ENCODE data around the gene TTLL3. TPM values are rescaled to one million over a fixed set of nuclear protein-coding genes. Genes with fewer than 3 reads are reported as not detected.

Gene TTLL3
- total and polyA plus RNA-seq, 2 of the 13 experiments (the other 11 are each of a cell fraction or from before 2014, with no cell fraction given), result 9.5 to 51.2 TPM

GRCh38 chr3:9810433-9810770 is 340 bp downstream of the TTLL3 start (continued):
- TF ChIP-seq TMF1 (CRISPR knock-in tag; IDR thresholded peaks at IDR 0.05; ENCODE audit: low read depth), result no peak
- no peak for TF ChIP-seq CCDC6 (CRISPR knock-in tag; IDR thresholded peaks at IDR 0.05)
- TF ChIP-seq GATAD2A (CRISPR knock-in tag; IDR thresholded peaks at IDR 0.05), result no peak
- no peak for TF ChIP-seq SP2 (CRISPR knock-in tag; IDR thresholded peaks at IDR 0.05)

GRCh38 chr3:9810846-9811245 is 784 bp downstream of the TTLL3 start:
- no peaks in the 10 kb centered on the region for H3K79me2 ChIP-seq (ENCODE audit: insufficient read depth, low read length)
- H3K9me3 ChIP-seq (ENCODE audit: low read length), result no peaks in the 10 kb centered on the region
- no peaks in the 10 kb centered on the region for H4K20me1 ChIP-seq (ENCODE audit: insufficient read depth, low read length)
- H3K27me3 ChIP-seq (ENCODE audit: control insufficient read depth in 1 of 2, insufficient read depth in 2 of 2, low read length in 2 of 2), result no peaks in the 10 kb centered on the region; a peak in 1 of 5 replicates
- no peak overlapping the region for H3K4me3 ChIP-seq (replicated peaks in 1 of 3; ENCODE audit: insufficient read depth in 1 of 3, low read depth in 2 of 3, low read length in 3 of 3)
- H3K4me1 ChIP-seq (ENCODE audit: insufficient read depth, low read length), result no peaks in the 10 kb centered on the region
- H3K4me2 ChIP-seq (ENCODE audit: low read depth, low read length), result no peak overlapping the region
- 96% methylated on average over 10 of the region's 10 CpGs for WGBS (ENCODE audit: low lambda C conversion rate)
- DNase-seq (ENCODE audit: low spot score) (no peak), FAIRE-seq (no peak), ATAC-seq (no peak)
- H3K27ac ChIP-seq (ENCODE audit: extremely low read length, insufficient read depth, low read length), result no peak overlapping the region
- ChIA-PET POLR2A (no interaction called here), CTCF (ENCODE audit: low intra/inter-chr PET ratio, low total read pairs) (no interaction called here)
- in situ Hi-C loops (cut with HindIII; ENCODE audit: extremely low pct_ligation_motif_present, low pct_unique_long_range_greater_than_20kb) (no loop called here), intact Hi-C loops (cut with micrococcal nuclease; ENCODE audit: unreplicated experiment) (no loop called here)
- H3K9ac ChIP-seq (ENCODE audit: insufficient read depth, low read depth, low read length), result no peak overlapping the region
- no TSS peak for BruUV-seq (replicated peaks)
- no peak overlapping the region for H2AFZ ChIP-seq (ENCODE audit: low read length)
- H3K36me3 ChIP-seq (replicated peaks in 1 of 2; ENCODE audit: control insufficient read depth in 1 of 2, insufficient read depth in 2 of 2, low read length in 2 of 2), result peaks cover 9 to 25% of the 10 kb centered on the region in 2 experiments; a peak in 4 of 5 replicates
- TF ChIP-seq MIER3 (CRISPR knock-in tag; IDR thresholded peaks at IDR 0.05; ENCODE audit: borderline replicate concordance), result no peak
- TF ChIP-seq IRF1 (CRISPR knock-in tag; IDR thresholded peaks at IDR 0.05; ENCODE audit: low read depth), result no peak
- TF ChIP-seq CCDC6 (CRISPR knock-in tag; IDR thresholded peaks at IDR 0.05), result no peak
- no peak for TF ChIP-seq POGK (CRISPR knock-in tag; conservative IDR thresholded peaks at IDR 0.05)
- no peak for TF ChIP-seq GTF2F1 (IDR thresholded peaks at IDR 0.05; ENCODE audit: low read length)
- no peak for TF ChIP-seq ZNF709 (CRISPR knock-in tag; IDR thresholded peaks at IDR 0.05)
- TF ChIP-seq SRY (CRISPR knock-in tag; IDR thresholded peaks at IDR 0.05), result no peak
- no peak for TF ChIP-seq POGZ (CRISPR knock-in tag; IDR thresholded peaks at IDR 0.05)
- TF ChIP-seq ELF3 (CRISPR knock-in tag; IDR thresholded peaks at IDR 0.05), result no peak
- TF ChIP-seq ZFX (CRISPR knock-in tag; IDR thresholded peaks at IDR 0.05; ENCODE audit: low read depth), result no peak
- TF ChIP-seq ZNF230 (CRISPR knock-in tag; IDR thresholded peaks at IDR 0.05), result no peak
- TF ChIP-seq ZNF883 (CRISPR knock-in tag; IDR thresholded peaks at IDR 0.05; ENCODE audit: not compliant biosample characterization), result no peak
- TF ChIP-seq LRRFIP1 (CRISPR knock-in tag; conservative IDR thresholded peaks at IDR 0.05), result no peak
- TF ChIP-seq STAT6 (CRISPR knock-in tag; IDR thresholded peaks at IDR 0.05; ENCODE audit: borderline replicate concordance), result no peak

Data from HepG2 (cell line).